ENCODE data around the gene ZBTB11. TPM values are rescaled to one million over a fixed set of nuclear protein-coding genes. Genes with fewer than 3 reads are reported as not detected.
A peak's percentile ranks its signal among the peaks of the same experiment; 100 is the strongest.

The ZBTB11 gene
- total and polyA plus RNA-seq, 9 of the 15 experiments (the other 6 are each of a cell fraction or from before 2014, with no cell fraction given) = 6.2 to 31.9 (median 21.4) TPM

DNA sequence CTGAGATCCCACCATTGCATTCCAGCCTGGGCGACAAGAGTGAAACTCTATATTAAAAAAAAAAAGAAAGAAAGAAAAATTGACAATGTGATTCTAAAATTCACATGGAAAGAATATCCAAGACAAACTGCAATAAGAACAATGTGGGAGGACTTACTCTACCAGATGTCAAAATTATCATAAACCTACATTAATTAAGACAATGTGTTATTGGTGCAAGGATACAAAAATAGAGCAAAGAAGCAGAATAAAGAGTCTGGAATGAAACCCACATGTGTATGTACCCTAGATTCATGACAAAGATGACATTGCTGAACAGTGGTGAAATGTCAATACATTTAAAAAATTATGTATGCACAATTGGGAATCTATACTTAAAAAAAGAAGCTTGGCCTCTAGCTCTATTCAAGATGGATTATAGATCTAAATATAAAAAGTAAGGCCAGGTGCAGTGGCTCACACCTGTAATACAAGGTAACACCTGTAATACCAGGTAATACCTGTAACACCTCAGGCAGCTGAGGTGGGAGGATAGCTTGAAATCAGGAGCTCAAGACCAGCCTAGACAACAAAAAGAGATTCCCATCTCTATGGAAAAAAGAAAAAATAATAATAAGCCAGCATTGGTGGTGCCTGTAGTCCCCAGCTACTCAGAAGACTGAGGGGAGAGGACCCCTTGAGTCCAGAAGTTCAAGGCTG lies 45.7 kb downstream of the ZBTB11 start (continued):
- 0 out of 2 replicates have a peak, but pooled peaks have one; percentile 18 for TF ChIP-seq ZBTB40 (IDR thresholded peaks at IDR 0.05)
- TF ChIP-seq ZBTB40 (CRISPR knock-in tag; IDR thresholded peaks at IDR 0.05) = no peak
- no peak for TF ChIP-seq NR2C2 (CRISPR knock-in tag; IDR thresholded peaks at IDR 0.05)
- no peak for TF ChIP-seq NR2C2 (tag; IDR thresholded peaks at IDR 0.05)
- no peak for TF ChIP-seq SNIP1 (IDR thresholded peaks at IDR 0.05; ENCODE audit: low read depth)
- TF ChIP-seq ZEB2 (IDR thresholded peaks at IDR 0.05) = peak; percentile 95
- TF ChIP-seq ATF1 (CRISPR knock-in tag; IDR thresholded peaks at IDR 0.05) = no peak
- TF ChIP-seq ATF1 (tag; IDR thresholded peaks at IDR 0.05) = 0 out of 2 replicates have a peak, but pooled peaks have one; percentile 2
- no peak for TF ChIP-seq NKRF (IDR thresholded peaks at IDR 0.05; ENCODE audit: borderline replicate concordance)
- TF ChIP-seq, protein P1, sequence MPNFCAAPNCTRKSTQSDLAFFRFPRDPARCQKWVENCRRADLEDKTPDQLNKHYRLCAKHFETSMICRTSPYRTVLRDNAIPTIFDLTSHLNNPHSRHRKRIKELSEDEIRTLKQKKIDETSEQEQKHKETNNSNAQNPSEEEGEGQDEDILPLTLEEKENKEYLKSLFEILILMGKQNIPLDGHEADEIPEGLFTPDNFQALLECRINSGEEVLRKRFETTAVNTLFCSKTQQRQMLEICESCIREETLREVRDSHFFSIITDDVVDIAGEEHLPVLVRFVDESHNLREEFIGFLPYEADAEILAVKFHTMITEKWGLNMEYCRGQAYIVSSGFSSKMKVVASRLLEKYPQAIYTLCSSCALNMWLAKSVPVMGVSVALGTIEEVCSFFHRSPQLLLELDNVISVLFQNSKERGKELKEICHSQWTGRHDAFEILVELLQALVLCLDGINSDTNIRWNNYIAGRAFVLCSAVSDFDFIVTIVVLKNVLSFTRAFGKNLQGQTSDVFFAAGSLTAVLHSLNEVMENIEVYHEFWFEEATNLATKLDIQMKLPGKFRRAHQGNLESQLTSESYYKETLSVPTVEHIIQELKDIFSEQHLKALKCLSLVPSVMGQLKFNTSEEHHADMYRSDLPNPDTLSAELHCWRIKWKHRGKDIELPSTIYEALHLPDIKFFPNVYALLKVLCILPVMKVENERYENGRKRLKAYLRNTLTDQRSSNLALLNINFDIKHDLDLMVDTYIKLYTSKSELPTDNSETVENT (CRISPR knock-in tag; IDR thresholded peaks at IDR 0.05) = no peak

Measured in K562 (cell line).